Stimulated activated CD4-positive, alpha-beta T cell treated with anti-CD3 and anti-CD28 coated beads, Interleukin-2, amount 100 ng/mL, for 48 hours (primary cell): ENCODE results near the gene LIN7B.
A peak's percentile ranks its signal among the peaks of the same experiment; 100 is the strongest.
"Not testable (repeated sequence)": the region's sequence is repeated elsewhere in the genome, so short reads cannot be mapped to it uniquely, and the experiment has no call there.

Source experiments
- DNase-seq, 2 donors: peaks; one replicate each; pipeline ENCODE4 v3.0.0-alpha.2; 2020

Gene LIN7B

GRCh38 chr19:49146408-49146770 lies 32.2 kb downstream of the LIN7B start:
- not testable (repeated sequence) for DNase-seq

- DNase-seq: no peak
Measured at GRCh38 chr19:49148044-49148682, 34.0 kb downstream of the LIN7B start.

GRCh38 chr19:49148784-49149651 lies 34.8 kb downstream of the LIN7B start:
- peak; percentile 78 to 80 for DNase-seq

GRCh38 chr19:49149652-49150105 lies 35.5 kb downstream of the LIN7B start:
- DNase-seq: no peak

GRCh38 chr19:49150106-49150943 lies 36.2 kb downstream of the LIN7B start:
- DNase-seq: no peak

GRCh38 chr19:49150944-49151243 lies 36.7 kb downstream of the LIN7B start:
- no peak for DNase-seq

GRCh38 chr19:49151267-49152118 lies 37.3 kb downstream of the LIN7B start:
- DNase-seq: no peak

- no peak for DNase-seq
Measured at GRCh38 chr19:49152119-49152550, 38.0 kb downstream of the LIN7B start.

GRCh38 chr19:49153167-49153809 lies 39.1 kb downstream of the LIN7B start:
- DNase-seq: no peak

GRCh38 chr19:49154279-49154678 lies 40.1 kb downstream of the LIN7B start:
- DNase-seq: no peak

GRCh38 chr19:49155005-49155819 lies 41.0 kb downstream of the LIN7B start, which contains the start of gene HRC:
TSS of gene HRC (minus strand) at chr19:49155396. CDS start at chr19:49155237, 159 bp downstream.
- no peak for DNase-seq

- DNase-seq: no peak
Measured at GRCh38 chr19:49155820-49156346, 41.7 kb downstream of the LIN7B start.

- DNase-seq: peak; percentile 44 to 56
Measured at GRCh38 chr19:49157445-49158224, 43.5 kb downstream of the LIN7B start, which contains the start of gene TRPM4. TSS of gene TRPM4 (plus strand) at chr19:49157792. CDS start at chr19:49157867, 75 bp downstream.

- DNase-seq: no peak
Measured at GRCh38 chr19:49160450-49161189, 46.5 kb downstream of the LIN7B start.

GRCh38 chr19:49161987-49162386 lies 47.8 kb downstream of the LIN7B start:
- no peak for DNase-seq

- DNase-seq: no peak
Measured at GRCh38 chr19:49165111-49165750, 51.1 kb downstream of the LIN7B start.

- DNase-seq: no peak
Measured at GRCh38 chr19:49165865-49166301, 51.7 kb downstream of the LIN7B start.

- no peak for DNase-seq
Measured at GRCh38 chr19:49167857-49168409, 53.8 kb downstream of the LIN7B start.
